GM12891 (cell line): Measurements from ENCODE around the gene RRM2.

Experiments
- PAX5 ChIP-seq: IDR thresholded peaks from 2 replicates; pipeline ENCODE4 v1.6.1; 2011; ENCODE audit warnings: low read length, moderate library complexity, mild to moderate bottlenecking; ENCODE audit not compliant: insufficient read depth, severe bottlenecking
- POLR2A ChIP-seq: IDR thresholded peaks from 2 replicates; pipeline ENCODE4 v1.6.1; 2011; ENCODE audit warnings: low read depth, low read length, control low read depth
- POLR2AphosphoS5 ChIP-seq: IDR thresholded peaks from 2 replicates; pipeline ENCODE4 v1.6.1; 2011; ENCODE audit warnings: low read depth, low read length, control low read depth
- SPI1 ChIP-seq: IDR thresholded peaks from 2 replicates; pipeline ENCODE4 v1.6.1; 2011; ENCODE audit warnings: low read depth, low read length, control low read depth
- TAF1 ChIP-seq: IDR thresholded peaks from 2 replicates; pipeline ENCODE4 v1.6.1; 2011; ENCODE audit warnings: low read depth, low read length, control low read depth

GRCh38 chr2:10123281-10123680 is 742 bp downstream of the RRM2 start:
- no peak for TF ChIP-seq POLR2A
- no peak for TF ChIP-seq TAF1
- no peak for TF ChIP-seq POLR2AphosphoS5
- TF ChIP-seq PAX5, result no peak
- no peak for TF ChIP-seq SPI1
